GM18873 (cell line): Measurements from ENCODE around the gene PA2G4.
A peak's percentile ranks its signal among the peaks of the same experiment; 100 is the strongest.
"Not testable (repeated sequence)": the region's sequence is repeated elsewhere in the genome, so short reads cannot be mapped to it uniquely, and the experiment has no call there.

Source experiments
- ATAC-seq: cut with Tn5 transposase; IDR thresholded peaks from one replicate; pipeline ENCODE4 v1.9.1; 2021; ENCODE audit warnings: mild to moderate bottlenecking, moderate library complexity, moderate number of reproducible peaks; ENCODE audit not compliant: unreplicated experiment, low FRiP score

Gene PA2G4

GRCh38 chr12:56098592-56098991, 5.8 kb upstream of the PA2G4 start:
- ATAC-seq: no peak

- no peak for ATAC-seq
Observed at GRCh38 chr12:56099787-56100186, 4.6 kb upstream of the PA2G4 start.

DNA sequence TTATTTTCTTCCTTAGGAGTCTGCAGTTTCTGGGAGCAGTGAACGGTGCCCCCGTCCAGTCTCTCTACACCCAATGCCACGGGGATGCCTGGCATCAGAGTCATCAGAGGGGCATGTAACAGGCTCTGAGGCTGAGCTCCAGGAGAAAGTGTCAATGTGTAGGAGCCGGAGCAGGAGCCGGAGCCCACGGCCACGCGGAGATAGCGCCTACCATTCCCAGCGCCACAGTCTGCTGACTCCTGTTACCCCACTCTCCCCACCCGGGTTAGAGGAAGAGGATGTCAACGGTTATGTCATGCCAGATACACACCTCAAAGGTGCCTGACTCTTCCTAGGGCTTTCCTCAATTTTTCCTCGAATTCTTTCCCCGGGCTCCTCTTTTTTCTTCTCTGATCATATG, 3.3 kb upstream of the PA2G4 start:
- no peak for ATAC-seq

GRCh38 chr12:56102683-56103065, 1.7 kb upstream of the PA2G4 start:
- ATAC-seq: no peak

- no peak for ATAC-seq
Observed at GRCh38 chr12:56103066-56103711, 1.2 kb upstream of the PA2G4 start.

GRCh38 chr12:56103823-56104108, 593 bp upstream of the PA2G4 start:
- no peak for ATAC-seq

GRCh38 chr12:56104815-56105608, 653 bp downstream of the PA2G4 start:
- ATAC-seq: peak; percentile 7

GRCh38 chr12:56105609-56105902, 1.2 kb downstream of the PA2G4 start:
- no peak for ATAC-seq

DNA sequence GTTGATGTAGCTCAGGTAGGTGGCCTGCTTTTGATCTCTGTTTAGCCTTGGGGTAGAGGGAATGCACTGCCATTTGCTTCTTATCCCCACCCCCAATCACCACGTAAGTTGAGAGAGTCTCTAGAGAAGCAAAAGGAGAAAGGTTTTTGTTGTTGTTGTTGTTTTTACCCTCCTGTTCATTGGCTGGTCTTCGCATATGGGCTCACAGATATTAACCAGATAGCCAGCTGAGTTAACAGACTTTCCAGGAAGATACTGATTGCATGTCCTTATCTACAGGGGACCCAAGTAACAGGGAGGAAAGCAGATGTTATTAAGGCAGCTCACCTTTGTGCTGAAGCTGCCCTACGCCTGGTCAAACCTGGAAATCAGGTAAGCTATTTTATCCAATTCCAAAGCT, 2.9 kb downstream of the PA2G4 start:
- no peak for ATAC-seq

GRCh38 chr12:56110571-56110970, 6.2 kb downstream of the PA2G4 start:
- no peak for ATAC-seq

- ATAC-seq: no peak
Observed at GRCh38 chr12:56114084-56114483, 9.7 kb downstream of the PA2G4 start.

DNA sequence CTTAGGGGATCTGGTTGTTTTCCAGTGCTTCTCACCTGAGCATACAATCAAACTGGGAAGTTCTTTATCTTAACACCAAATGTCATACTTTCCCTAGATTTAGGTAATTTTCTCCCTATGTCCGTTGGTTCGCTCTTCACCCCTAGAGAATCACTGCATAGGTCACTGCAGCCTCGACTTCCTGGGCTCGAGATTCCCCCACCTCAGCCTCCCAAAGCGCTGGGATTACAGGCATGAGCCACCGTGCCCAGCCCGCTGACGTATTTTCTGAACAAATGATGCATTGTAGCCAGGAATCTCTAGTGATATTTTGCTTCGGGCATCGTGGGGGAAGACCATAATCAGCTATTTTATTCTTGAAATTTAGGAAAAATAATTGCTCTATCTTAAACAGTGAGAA, 11.0 kb downstream of the PA2G4 start:
- no peak for ATAC-seq

DNA sequence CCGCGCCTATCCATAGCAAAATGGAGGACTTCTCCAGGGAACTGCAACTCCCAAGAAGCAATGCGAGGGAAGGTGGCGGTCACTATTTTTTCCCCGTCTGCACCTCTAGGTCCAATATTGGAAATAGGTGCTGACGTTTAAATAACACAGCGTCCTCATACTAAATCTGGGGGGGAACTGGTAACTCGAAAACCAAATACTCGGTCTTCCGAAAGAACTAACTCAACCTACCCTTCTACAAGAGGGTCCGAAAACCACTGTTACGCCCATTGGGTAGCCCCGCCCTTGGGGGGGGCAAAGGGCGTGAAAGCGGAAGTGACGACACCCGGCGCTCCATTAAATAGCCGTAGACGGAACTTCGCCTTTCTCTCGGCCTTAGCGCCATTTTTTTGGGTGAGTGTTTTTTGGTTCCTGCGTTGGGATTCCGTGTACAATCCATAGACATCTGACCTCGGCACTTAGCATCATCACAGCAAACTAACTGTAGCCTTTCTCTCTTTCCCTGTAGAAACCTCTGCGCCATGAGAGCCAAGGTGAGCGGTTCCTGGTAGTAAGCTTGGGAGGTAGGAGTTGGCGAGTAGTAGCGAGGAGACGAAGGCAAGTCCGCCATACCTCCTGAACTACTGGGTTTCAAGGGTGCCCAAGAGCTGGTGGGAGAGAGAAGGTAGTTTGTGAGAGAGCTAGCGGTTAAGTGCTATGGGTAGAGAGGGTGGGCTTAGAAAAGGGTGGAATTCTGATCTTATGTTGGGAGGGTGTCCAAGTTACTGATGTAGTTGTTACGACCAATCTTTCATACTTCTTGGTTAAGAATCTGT, 12.1 kb downstream of the PA2G4 start, which contains the start of gene RPL41:
Gene RPL41, plus strand, starts transcription at position 367 of the 815 bp plus-strand sequence.
- peak; percentile 34 for ATAC-seq

- not testable (repeated sequence) for ATAC-seq
Observed at GRCh38 chr12:56117082-56117706, 12.8 kb downstream of the PA2G4 start.

DNA sequence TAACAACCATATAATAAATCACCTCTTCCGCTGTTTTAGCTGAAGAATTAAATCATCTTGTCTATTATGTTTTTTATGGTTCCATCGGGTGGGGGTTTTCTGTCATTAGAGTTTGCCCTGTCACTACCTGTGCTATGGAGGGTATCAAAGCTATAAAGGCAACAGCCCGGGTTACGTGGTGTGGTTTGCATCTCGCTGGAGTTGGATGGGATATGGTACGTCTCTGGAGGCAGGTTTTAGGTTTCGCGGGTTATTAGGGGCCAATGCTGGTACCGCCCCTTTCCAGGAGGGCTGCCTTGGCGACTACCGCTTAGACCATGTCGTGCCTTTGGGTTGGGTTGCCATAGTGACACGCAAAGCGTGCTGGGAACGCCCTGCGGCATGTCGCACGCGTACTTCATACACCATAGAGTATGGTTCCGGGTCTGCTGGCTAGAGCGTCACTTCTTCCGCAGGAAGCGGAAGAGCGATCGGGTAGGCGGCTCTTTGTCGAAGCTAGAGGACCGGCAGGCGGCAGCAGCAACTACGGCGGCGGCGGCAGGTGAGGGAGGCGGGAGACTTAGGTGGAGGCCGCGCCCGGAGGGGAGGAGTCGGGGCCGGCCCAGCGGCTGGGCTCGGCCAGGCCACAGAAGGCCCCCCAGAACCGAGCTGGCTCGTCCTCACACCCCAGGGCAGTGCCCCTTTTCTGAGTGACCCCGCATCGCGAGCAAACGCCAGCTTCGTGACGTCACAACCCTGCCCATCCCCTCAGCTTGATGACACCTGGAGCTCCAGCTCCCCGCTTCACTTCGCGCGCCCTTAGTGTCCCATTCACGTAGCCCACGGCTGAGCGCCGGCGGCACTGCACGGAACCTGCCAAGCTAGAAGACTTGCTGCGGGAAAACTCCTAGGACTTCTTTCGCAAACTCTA, 13.7 kb downstream of the PA2G4 start, which contains the start of gene ZC3H10:
Gene ZC3H10, plus strand, starts transcription at position 489 of the 910 bp plus-strand sequence. CDS start 2,297 bp downstream, outside the sequence.
- peak; percentile 87 for ATAC-seq

GRCh38 chr12:56118688-56119357, 14.5 kb downstream of the PA2G4 start:
- peak; percentile 1 for ATAC-seq

DNA sequence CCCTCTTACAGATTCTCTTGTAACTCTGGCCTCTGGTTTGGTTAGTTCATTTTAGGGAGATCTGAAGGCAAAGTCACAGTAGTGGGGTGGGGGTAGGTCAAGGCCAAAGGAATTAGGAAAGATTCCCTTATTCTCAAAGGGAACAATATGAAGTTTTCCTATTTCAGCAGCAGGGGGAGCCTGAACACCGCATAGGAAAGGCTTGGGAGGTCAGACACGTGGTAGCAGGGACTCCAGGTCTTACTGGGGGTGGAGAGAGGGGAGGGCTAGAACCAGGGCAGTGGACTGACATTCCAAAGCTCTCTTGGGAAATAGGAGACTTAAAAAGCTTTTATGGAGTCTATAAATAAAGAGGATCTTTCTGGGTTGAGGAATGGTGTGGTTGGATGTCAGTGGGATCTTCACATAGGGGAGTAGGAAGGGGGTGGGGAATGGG, 15.0 kb downstream of the PA2G4 start:
- no peak for ATAC-seq

DNA sequence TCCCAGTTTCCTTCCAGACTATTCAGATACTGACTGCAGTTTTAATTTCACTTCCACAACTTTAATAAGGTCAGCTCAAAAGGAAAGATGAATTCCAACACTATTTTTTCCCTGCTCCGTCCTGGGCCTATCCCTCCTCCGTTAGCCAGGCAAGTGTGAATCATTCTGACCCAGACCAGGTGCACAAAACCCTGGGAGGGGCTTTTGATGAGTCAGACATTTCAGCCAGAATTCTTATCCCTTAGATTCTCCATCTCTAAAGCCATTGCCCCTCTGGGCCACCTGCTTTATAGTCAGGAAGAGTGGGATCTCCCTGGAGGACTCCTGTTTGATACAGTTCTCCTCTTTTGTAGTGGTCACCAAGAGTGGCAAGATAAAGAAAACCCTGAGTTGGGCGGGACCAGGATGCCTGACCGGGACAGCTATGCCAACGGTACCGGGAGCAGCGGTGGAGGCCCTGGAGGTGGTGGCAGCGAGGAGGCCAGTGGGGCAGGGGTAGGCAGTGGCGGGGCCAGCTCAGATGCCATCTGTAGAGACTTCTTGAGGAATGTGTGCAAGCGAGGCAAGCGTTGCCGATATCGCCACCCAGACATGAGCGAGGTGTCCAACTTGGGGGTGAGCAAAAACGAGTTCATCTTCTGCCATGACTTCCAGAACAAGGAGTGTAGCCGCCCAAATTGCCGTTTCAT, 15.9 kb downstream of the PA2G4 start:
- no peak for ATAC-seq
